GM21529 (cell line): ENCODE measurements around the gene LDLRAP1.

Experiments used
- ATAC-seq: cut with Tn5 transposase; IDR thresholded peaks from one replicate; pipeline ENCODE4 v1.9.1; 2021; ENCODE audit not compliant: unreplicated experiment

Gene LDLRAP1

DNA sequence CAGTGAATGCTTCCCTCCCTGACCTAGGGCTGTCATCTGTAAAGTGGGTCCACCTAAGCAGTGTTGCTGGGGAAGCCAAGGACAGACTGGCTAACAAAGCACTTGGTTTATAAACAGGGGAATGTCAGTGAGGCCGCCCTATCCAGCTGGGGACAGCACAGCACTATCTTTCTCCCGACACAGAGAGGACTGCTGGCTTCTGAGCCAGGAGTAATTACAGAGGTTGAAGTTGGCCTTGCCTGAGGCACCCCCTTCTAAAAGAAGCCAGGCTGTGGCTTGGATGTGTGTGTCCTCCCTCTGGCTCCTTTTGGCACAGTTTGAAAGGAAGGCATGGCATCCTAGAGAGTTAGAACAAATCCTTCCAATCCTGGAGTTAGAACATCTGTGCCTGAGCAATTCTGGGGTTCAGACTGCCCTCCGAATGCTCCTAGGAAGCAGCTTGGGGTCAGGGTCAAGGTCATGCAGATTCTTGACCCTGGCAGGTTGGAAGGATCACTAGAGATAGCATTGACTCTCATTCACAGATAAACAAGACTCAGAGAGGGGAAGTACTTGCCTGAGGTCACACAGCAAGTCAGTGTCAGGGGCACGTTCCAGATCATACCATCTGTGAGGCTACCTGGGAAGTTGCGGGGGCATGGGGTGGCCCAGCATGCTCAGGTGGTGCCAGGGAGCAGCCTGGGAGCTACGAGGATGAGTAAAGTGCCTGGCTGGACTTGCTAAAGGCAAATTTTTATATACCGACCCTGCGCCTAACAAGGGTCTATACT lies 1.3 kb upstream of the LDLRAP1 start:
- no peak for ATAC-seq

DNA sequence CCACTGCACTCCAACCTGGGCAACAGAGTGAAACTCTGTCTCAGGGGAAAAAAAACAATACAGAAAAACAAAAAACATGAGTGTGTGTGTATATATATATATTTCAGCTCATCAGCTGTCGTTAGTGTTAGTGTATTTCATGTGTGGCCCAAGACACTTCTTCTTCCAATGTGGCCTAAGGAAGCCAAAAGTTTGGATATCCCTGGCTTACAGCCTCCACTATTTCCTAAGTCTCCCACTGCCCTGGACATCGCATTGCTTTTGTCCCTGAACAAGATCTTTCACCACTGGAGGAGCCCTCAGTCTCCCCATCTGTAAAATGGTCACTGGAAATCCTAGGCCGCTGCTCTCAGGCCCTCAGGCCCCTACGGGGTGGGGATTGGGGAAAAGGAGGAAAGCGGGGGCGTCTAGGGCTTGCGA lies 391 bp upstream of the LDLRAP1 start:
- ATAC-seq = peak; percentile 10

- no peak for ATAC-seq
Observed at GRCh38 chr1:25544243-25544764, 898 bp downstream of the LDLRAP1 start.

DNA sequence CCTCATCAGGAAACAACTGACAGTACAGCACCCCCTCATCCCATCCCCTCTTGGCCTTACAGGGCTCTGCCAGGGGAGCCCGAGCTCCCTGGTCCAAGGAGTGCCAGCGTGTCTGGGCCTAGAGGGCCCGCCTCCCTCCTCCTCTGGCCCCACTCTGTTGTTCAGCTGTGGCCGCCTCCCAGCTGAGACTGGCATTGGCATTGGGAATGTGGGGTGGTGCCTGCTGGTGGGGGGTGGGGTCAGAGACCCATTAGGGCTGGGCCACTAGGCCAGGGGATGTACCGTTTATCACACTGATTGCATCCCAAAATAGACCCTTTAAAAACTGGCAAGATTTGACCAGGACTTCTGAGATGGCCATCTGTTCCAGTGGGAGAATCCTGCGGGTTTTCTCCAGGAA lies 1.4 kb downstream of the LDLRAP1 start:
- ATAC-seq = no peak

DNA sequence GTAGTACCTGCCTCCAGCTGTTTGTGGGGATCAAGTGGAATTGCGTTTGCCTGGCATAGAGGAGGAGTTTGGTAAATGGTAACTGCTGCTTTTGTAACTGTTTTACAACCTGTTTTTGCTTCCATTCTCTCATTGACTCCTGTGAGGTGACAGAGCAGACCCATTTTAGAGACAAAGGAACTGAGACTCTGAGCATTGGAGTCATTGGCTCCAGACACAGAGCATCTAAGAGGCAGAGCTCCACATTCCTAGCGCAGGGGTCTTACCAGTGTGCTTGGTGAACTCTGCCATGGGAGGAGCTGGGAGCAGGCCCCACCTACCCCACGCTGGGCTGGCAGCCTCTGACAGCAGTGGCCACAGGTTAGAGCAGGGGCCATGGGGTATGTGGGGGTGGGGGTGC lies 2.4 kb downstream of the LDLRAP1 start:
- no peak for ATAC-seq

- no peak for ATAC-seq
Observed at GRCh38 chr1:25546193-25546592, 2.8 kb downstream of the LDLRAP1 start.

- ATAC-seq = no peak
Observed at GRCh38 chr1:25548601-25549000, 5.2 kb downstream of the LDLRAP1 start.

DNA sequence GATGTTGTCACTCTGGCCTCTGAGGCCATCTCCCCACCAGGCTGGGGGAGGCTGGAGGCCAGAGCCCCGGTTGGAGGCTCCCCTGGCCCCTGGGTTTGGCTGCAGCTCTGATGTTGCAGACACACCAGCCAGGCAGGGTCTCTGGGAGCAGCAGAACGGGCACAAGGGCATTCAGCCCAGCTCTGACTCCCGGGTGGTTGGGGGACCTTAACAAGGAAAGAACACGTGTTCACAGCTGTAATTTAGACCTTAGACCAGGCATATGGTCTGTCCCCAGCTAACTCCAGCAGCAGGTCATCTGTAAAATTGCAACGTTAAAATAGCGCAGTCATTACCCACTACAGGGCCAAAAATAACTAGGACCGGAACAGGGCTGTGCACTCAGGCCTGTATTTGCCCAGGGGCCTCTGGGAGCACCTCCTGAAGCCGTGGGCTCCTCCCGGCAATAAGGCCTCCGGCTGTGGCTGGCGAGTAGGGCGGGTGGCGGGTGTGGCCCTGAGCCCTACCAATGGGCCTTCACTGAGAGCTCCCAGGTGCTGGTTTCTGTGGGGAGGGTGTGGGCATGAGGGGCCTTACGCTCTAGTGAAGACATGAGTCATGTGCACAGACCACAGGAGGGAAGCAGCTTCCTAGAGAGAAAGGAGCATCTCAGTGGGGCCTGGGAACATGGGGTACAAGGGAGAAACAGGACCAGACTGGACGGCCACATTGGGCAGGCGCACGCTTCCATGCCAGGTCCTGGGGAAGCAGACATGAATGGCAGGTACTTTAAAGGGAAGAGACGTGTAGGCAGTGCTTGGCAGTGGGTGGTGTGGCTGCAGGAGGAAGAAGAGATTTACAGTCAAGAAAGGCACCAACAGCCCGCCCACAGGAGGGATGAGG lies 6.1 kb downstream of the LDLRAP1 start:
- peak; percentile 88 for ATAC-seq

DNA sequence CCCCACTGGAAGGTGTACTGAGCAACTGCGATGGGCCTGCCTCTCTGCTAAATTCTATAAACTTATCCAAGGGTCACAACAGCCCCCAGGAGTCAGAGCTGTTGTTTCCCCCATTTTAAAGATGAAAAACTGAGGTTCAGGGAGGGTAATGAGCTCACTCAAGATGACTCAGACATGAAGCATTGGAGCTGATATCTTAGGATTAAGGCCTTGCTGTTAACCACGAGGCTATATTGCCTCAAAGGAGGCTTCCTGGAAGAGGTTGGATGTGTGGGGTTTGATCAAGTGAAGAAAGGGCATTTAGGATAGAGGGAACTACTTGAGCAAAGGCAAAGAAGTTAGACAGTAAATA lies 6.7 kb downstream of the LDLRAP1 start:
- ATAC-seq = no peak

GRCh38 chr1:25550683-25551310 lies 7.4 kb downstream of the LDLRAP1 start:
- ATAC-seq = no peak

DNA sequence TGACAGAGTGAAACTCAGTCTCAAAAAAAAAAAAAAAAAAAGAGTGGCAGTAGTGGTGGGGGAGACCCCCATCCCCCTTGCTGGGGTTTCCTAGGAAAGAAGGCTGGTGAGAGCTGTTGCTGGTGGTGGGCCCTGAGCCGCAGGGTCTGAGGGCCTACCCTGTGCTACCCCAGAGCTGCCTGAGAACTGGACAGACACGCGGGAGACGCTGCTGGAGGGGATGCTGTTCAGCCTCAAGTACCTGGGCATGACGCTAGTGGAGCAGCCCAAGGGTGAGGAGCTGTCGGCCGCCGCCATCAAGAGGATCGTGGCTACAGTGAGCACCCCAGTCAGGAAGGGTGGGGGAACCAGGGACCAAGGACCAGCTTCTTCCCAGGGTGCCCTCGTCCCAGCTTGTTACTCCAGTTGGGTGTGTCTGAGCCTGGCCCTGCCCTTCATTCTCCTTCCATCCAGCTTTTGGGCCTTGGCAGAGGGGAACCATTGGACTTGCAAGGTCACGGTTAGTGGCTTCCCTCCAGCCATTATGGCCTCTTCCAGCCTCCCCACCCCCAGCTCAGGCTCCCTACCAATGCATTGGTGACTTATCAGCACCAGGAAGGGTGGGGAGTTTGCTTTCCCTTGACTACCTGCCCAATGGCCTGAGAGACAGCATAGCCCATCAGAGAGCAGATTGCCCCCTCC lies 10.5 kb downstream of the LDLRAP1 start:
- ATAC-seq = no peak

DNA sequence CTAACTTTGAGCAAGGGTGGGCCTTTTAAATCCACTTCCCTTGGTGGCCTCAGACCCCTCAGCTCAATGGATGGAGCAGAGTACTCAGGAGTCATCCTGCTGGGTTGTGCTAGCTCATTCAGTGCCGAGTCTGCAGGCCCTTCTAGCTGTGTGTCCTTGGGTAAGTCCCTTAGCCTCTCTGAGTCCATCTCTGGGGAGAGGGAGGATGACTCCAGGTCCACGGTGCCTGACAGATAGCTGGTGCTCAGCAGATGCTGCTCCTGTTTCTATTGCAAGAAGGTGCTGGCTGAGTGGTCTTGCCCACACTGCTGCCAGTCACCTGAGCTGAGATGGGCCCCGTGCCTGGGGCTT lies 11.0 kb downstream of the LDLRAP1 start:
- no peak for ATAC-seq

DNA sequence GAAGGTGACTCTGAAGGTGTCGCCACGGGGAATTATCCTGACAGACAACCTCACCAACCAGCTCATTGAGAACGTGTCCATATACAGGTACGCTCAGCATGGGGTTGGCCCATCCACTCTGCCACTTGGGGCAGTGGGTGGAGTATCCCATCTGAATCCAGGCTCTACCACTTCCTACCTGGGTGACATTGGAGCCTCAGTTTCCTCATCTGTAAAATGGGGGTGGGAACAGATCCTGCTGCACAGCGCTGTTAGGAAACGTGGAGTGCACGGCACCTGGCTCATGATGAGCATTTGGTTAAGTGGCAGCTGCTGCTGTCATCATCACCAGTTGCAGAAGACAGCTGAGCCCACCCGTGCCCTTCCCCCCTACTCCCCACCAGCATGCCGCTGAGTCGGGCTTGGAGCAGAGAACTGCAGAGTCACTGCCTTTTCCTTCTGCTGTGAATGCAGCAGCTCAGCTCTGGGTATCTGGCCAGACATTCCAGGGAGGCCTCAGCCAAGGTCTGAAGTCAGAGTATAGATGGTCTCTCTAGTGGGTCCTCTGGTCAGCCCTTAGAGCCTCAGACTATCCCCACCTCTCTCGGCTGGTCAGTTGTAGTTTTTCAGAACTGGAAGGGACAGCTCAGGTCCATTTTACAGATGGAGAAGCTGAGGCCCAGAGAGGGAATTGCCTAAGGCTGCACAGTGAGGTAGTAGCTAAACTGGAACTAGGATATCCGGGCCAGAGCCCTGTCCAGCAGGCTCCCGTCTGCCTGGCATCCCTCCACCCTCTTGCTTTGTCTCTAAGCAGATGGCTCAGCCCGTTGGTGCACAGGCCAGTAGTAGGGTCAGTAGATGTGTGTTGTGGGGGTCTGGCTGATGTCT lies 11.7 kb downstream of the LDLRAP1 start:
- no peak for ATAC-seq

DNA sequence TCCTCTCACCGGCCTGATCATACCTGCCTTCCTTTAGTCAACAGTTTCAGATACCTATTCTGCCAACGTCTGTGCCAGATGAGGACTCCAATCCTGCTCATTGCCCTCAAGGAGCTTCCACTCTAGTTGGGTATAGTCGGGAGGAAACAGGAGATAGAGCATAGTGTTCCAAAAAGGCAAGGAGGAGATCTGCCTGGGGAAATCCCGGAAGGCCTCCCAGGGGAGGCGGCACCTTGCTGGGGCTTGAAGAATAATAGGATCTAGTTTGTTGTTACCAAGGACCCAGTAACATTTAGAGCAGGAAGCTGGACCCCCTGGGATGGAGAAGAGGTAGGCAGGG lies 12.3 kb downstream of the LDLRAP1 start:
- no peak for ATAC-seq

DNA sequence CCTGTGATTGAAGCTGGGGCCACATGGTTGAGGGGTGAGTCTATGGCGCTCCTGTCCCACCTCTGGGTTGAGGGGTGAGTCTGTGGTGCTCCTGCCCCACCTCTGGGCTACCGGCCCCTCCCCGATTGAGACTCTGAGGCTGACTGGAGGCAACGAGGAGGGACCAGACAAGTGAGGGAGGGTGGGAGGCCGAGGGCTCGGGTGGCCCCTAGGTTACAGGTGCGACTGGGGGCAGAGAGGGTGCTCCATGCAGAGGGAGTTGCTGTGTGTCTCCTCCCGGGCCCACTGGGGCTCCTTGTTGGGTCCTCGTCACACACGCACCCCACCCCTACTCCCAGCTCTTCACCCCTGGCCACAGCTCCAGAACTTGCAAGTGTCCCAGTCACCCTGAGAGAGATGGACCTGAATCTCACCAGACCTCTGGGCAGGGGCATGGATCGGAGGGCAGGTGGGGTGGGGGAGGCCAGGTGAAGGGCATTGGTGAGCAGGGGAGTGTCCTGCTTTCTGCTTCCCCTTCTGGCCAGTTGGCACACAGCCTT lies 12.8 kb downstream of the LDLRAP1 start:
- no peak for ATAC-seq

DNA sequence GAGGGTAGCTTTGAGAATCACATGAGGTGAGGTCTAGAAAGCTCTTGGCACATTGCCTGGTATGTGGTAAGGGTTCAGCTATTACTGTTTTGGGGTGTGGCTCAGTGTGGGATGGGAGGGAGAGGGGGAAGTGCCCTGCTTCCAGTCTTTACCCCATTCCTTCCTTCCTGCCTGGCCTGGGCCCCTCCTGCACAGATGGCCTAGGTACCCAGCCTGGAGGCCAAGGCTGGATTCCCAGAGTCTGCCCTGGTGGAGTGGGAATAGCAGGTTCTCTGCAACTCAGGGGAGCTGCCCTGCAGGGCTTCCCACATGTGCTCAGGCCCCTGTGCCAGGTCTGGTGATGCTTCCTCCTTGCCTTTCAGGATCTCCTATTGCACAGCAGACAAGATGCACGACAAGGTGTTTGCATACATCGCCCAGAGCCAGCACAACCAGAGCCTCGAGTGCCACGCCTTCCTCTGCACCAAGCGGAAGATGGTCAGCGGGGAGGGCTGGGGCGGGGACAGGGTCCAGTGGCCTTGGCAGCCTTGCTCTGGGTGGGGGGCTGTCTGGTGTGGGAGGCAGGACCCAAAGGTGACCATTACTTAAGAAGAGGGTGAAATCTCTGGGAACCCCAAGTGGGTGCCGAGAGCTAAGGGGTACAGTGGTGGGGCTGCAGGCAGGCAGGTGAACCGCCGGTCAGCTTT lies 13.5 kb downstream of the LDLRAP1 start:
- no peak for ATAC-seq

- ATAC-seq = no peak
Observed at GRCh38 chr1:25557543-25557942, 14.1 kb downstream of the LDLRAP1 start.

GRCh38 chr1:25559031-25559430 lies 15.6 kb downstream of the LDLRAP1 start:
- no peak for ATAC-seq

DNA sequence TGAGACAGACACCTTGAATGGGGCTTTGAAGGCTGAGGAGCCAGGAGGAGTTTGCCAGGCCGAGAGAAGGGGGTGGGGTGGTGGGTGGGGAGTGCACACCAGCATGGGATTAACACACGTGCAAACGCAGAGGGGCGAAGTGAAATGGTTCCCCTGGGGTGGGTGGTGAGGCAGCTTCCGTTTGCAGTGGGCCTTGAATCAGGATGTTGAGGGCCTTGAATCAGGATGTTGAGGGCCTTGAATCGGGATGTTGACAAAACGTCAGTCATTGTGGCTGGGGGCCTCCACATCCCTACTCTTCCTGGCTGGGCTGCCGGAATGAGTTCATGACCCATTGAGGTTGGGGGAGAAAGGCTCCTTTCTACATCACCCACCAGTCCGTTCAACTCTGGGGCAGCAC lies 16.6 kb downstream of the LDLRAP1 start:
- ATAC-seq = no peak
